ENCODE results near the gene ATXN2.
A peak's percentile ranks its signal among the peaks of the same experiment; 100 is the strongest.

The ATXN2 gene

GRCh38 chr12:111436811-111437210, 162.3 kb downstream of the ATXN2 start:
- DNase-seq (ENCODE audit: low read depth in 2 of 2) = no peak

GRCh38 chr12:111436266-111436665, 162.8 kb downstream of the ATXN2 start:
- DNase-seq (ENCODE audit: low read depth in 2 of 2) = no peak

- no peak for DNase-seq (ENCODE audit: low read depth in 2 of 2)
Observed at GRCh38 chr12:111435661-111436201, 163.4 kb downstream of the ATXN2 start.

GRCh38 chr12:111434680-111435338, 164.3 kb downstream of the ATXN2 start:
- peak; percentile 65 to 75 for DNase-seq (ENCODE audit: low read depth in 2 of 2)

GRCh38 chr12:111434049-111434448, 165.1 kb downstream of the ATXN2 start:
- no peak for DNase-seq (ENCODE audit: low read depth in 2 of 2)

GRCh38 chr12:111431772-111432171, 167.3 kb downstream of the ATXN2 start:
- DNase-seq (ENCODE audit: low read depth in 2 of 2) = no peak

- peak in 1 of 2 experiments; percentile 34 for DNase-seq (ENCODE audit: low read depth in 2 of 2)
Observed at GRCh38 chr12:111430433-111431353, 168.4 kb downstream of the ATXN2 start.

- peak in 1 of 2 experiments; percentile 45 for DNase-seq (ENCODE audit: low read depth in 2 of 2)
Observed at GRCh38 chr12:111429828-111430432, 169.2 kb downstream of the ATXN2 start.

- DNase-seq (ENCODE audit: low read depth in 2 of 2) = no peak
Observed at GRCh38 chr12:111428728-111429175, 170.4 kb downstream of the ATXN2 start.

- DNase-seq (ENCODE audit: low read depth in 2 of 2) = no peak
Observed at GRCh38 chr12:111428081-111428727, 170.9 kb downstream of the ATXN2 start.

GRCh38 chr12:111427417-111428074, 171.6 kb downstream of the ATXN2 start:
- DNase-seq (ENCODE audit: low read depth in 2 of 2) = no peak

GRCh38 chr12:111426344-111427185, 172.6 kb downstream of the ATXN2 start:
- DNase-seq (ENCODE audit: low read depth in 2 of 2) = no peak

GRCh38 chr12:111425655-111426054, 173.5 kb downstream of the ATXN2 start:
- DNase-seq (ENCODE audit: low read depth in 2 of 2) = no peak

- DNase-seq (ENCODE audit: low read depth in 2 of 2) = no peak
Observed at GRCh38 chr12:111424793-111425251, 174.3 kb downstream of the ATXN2 start.

- no peak for DNase-seq (ENCODE audit: low read depth in 2 of 2)
Observed at GRCh38 chr12:111424189-111424792, 174.8 kb downstream of the ATXN2 start.

- no peak for DNase-seq (ENCODE audit: low read depth in 2 of 2)
Observed at GRCh38 chr12:111420494-111420893, 178.6 kb downstream of the ATXN2 start.

GRCh38 chr12:111419784-111420183, 179.3 kb downstream of the ATXN2 start:
- DNase-seq (ENCODE audit: low read depth in 2 of 2) = no peak

- no peak for DNase-seq (ENCODE audit: low read depth in 2 of 2)
Observed at GRCh38 chr12:111418594-111418880, 180.6 kb downstream of the ATXN2 start.

- no peak for DNase-seq (ENCODE audit: low read depth in 2 of 2)
Observed at GRCh38 chr12:111417784-111418593, 181.1 kb downstream of the ATXN2 start.

All from stimulated activated CD4-positive, alpha-beta T cell treated with anti-CD3 and anti-CD28 coated beads, Interleukin-12 subunit alpha, Interleukin-12 subunit beta, amount 100 ng/mL, for 24 hours (primary cell).